ENCODE data around the gene NSD2. TPM values are rescaled to one million over a fixed set of nuclear protein-coding genes. Genes with fewer than 3 reads are reported as not detected.
A peak's percentile ranks its signal among the peaks of the same experiment; 100 is the strongest.

Gene NSD2
- total RNA-seq, 1 donor from 2014 or later: 138 TPM

DNA sequence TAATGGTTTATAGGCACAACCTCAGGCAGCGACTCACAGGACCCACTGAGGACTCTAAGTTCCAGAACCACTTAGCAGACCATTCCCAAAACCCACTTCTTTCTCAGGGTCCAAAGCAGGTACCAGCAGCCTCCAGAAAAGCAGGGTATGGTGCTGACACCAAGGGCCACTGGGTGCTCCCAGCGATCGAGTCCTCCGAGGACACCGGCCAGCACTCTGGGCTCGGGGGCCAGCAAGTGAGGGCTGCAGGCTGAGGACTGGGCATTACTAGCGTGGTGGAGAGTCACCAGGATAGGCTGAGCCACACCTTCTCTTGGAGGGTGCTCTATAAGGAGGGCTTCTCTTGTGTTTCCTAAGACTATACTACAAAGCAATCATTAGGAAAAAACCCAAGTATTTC lies 34.5 kb upstream of the NSD2 start:
- TF ChIP-seq, protein P1, sequence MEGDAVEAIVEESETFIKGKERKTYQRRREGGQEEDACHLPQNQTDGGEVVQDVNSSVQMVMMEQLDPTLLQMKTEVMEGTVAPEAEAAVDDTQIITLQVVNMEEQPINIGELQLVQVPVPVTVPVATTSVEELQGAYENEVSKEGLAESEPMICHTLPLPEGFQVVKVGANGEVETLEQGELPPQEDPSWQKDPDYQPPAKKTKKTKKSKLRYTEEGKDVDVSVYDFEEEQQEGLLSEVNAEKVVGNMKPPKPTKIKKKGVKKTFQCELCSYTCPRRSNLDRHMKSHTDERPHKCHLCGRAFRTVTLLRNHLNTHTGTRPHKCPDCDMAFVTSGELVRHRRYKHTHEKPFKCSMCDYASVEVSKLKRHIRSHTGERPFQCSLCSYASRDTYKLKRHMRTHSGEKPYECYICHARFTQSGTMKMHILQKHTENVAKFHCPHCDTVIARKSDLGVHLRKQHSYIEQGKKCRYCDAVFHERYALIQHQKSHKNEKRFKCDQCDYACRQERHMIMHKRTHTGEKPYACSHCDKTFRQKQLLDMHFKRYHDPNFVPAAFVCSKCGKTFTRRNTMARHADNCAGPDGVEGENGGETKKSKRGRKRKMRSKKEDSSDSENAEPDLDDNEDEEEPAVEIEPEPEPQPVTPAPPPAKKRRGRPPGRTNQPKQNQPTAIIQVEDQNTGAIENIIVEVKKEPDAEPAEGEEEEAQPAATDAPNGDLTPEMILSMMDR (IDR thresholded peaks at IDR 0.05; ENCODE audit: partially characterized antibody, unreplicated experiment): no peak
- no peak overlapping the region for H3K27ac Mint-ChIP-seq (ENCODE audit: unreplicated experiment)
- no peaks in the 10 kb centered on the region for H3K27me3 Mint-ChIP-seq (ENCODE audit: unreplicated experiment)
- H3K9me3 Mint-ChIP-seq (ENCODE audit: unreplicated experiment): no peaks in the 10 kb centered on the region
- H3K4me3 Mint-ChIP-seq (ENCODE audit: unreplicated experiment): no peak overlapping the region
- H3K36me3 Mint-ChIP-seq (ENCODE audit: unreplicated experiment): peaks cover 17% of the 10 kb centered on the region
- H3K4me1 Mint-ChIP-seq (ENCODE audit: low read depth, unreplicated experiment): no peaks in the 10 kb centered on the region
- no peak for DNase-seq

DNA sequence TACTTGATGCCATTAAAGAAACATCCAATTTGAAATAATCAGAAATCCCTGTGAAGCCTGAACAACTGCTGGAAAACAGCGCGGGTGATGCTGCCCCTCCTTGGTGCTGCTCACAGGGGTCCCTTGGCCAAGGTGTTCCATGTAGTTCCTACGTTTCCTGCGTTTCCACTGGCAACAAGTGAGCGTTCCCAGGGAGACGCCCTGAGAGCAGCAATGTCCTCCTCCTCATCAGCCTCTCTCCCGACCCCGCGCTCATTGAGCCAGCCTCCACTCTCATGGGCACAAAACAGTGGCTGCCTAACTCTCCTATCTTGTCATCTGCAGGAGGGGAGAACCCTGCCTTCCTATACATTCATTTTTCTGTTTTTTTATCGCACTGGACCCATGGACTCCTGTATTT lies 34.1 kb upstream of the NSD2 start:
- Mint-ChIP-seq H3K36me3 (ENCODE audit: unreplicated experiment) (peaks cover 13% of the 10 kb centered on the region), H3K4me3 (ENCODE audit: unreplicated experiment) (no peak overlapping the region)

DNA sequence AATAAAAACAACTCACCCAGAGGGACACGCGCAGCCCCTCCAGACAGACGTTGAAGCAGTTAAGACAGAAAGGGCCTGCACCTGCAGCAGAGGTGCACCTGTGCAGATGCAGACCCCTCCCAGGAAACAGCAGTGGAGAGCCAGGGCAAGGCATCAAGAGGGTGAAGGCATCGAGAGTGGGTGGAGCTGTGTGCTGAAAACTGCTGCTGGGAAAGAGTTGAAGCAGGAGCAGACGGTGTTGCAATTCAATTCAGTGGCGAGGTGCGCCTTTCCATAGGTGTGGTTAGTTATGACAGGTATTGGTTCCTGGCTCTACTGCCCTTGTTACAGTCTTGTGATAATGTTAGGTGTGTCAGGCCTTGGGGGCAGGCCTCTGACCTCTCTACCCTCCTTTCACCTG lies 31.9 kb upstream of the NSD2 start:
- Mint-ChIP-seq H3K36me3 (ENCODE audit: unreplicated experiment) (peaks cover 5% of the 10 kb centered on the region), H3K27me3 (ENCODE audit: unreplicated experiment) (no peaks in the 10 kb centered on the region), H3K27ac (ENCODE audit: unreplicated experiment) (no peak overlapping the region), H3K4me3 (ENCODE audit: unreplicated experiment) (no peak overlapping the region), H3K4me1 (ENCODE audit: low read depth, unreplicated experiment) (peaks cover 8% of the 10 kb centered on the region), H3K9me3 (ENCODE audit: unreplicated experiment) (peaks cover 2% of the 10 kb centered on the region)
- TF ChIP-seq, protein P1 (IDR thresholded peaks at IDR 0.05; ENCODE audit: partially characterized antibody, unreplicated experiment): no peak
- DNase-seq: no peak

More for the DNA sequence above, 34.1 kb upstream of the NSD2 start:
- no peak overlapping the region for H3K27ac Mint-ChIP-seq (ENCODE audit: unreplicated experiment)
- H3K27me3 Mint-ChIP-seq (ENCODE audit: unreplicated experiment): no peaks in the 10 kb centered on the region
- DNase-seq: no peak
- TF ChIP-seq, protein P1 (IDR thresholded peaks at IDR 0.05; ENCODE audit: partially characterized antibody, unreplicated experiment): no peak
- no peaks in the 10 kb centered on the region for H3K4me1 Mint-ChIP-seq (ENCODE audit: low read depth, unreplicated experiment)
- no peaks in the 10 kb centered on the region for H3K9me3 Mint-ChIP-seq (ENCODE audit: unreplicated experiment)

DNA sequence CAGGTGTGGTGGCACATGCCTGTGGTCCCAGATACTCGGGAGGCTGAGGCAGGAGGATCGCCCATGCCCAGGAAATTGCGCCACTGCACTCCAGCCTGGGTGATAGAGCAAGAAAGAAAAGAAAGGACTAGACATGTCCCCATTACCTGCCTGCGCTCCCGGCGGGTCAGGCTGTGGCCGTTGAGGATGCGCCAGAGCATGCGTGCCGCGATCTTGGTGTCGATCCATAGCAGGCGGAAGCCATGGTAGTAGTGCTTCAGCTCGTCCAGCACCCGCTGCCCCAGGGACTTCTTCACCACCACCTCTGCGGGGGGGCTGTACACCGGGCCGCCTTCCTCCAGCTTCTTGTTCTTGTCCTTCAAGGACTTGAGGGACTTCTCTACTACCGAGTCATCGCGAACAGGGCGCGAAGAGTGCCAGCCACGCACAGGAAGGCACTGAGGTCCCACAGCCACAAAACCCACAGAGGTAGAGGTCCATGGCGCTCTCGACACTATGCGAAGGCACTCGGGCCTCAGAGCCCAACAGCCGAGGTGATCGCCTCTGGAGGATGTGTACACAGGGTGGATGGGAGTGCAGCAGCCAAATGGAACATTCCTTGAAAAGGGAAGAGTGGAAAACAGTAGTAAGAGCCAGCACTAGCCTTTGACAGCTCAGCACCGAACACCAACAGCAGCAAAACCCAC lies 29.8 kb upstream of the NSD2 start:
- no peak overlapping the region for H3K4me3 Mint-ChIP-seq (ENCODE audit: unreplicated experiment)
- no peak for DNase-seq
- H3K27me3 Mint-ChIP-seq (ENCODE audit: unreplicated experiment): no peaks in the 10 kb centered on the region
- H3K36me3 Mint-ChIP-seq (ENCODE audit: unreplicated experiment): peaks cover 1% of the 10 kb centered on the region
- TF ChIP-seq, protein P1 (IDR thresholded peaks at IDR 0.05; ENCODE audit: partially characterized antibody, unreplicated experiment): no peak
- peak overlapping the region; percentile 2 for H3K27ac Mint-ChIP-seq (ENCODE audit: unreplicated experiment)
- H3K9me3 Mint-ChIP-seq (ENCODE audit: unreplicated experiment): peaks cover 2% of the 10 kb centered on the region
- peaks cover 8% of the 10 kb centered on the region for H3K4me1 Mint-ChIP-seq (ENCODE audit: low read depth, unreplicated experiment)

DNA sequence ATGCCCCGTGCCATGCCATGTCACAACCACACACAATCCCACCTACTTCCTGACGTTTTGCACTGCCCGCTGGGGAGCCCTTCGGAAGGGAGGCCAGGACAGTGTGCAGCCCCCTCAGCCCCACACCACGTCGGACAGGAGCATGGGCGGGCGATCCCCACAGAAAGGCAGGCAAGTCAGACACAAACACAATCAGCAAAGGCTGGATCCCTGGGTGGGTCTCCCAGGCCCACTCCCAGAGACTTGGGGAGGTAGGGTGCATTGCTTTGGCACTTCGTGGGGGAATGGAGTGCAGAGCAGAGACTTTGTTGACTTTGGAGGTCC lies 29.3 kb upstream of the NSD2 start:
- Mint-ChIP-seq H3K36me3 (ENCODE audit: unreplicated experiment) (no peaks in the 10 kb centered on the region), H3K4me3 (ENCODE audit: unreplicated experiment) (no peak overlapping the region), H3K27ac (ENCODE audit: unreplicated experiment) (peak overlapping the region; percentile 2), H3K9me3 (ENCODE audit: unreplicated experiment) (peaks cover 2% of the 10 kb centered on the region), H3K4me1 (ENCODE audit: low read depth, unreplicated experiment) (peaks cover 8% of the 10 kb centered on the region), H3K27me3 (ENCODE audit: unreplicated experiment) (no peaks in the 10 kb centered on the region)
- DNase-seq: no peak
- TF ChIP-seq, protein P1 (IDR thresholded peaks at IDR 0.05; ENCODE audit: partially characterized antibody, unreplicated experiment): no peak
